HEK293 (cell line): ENCODE data around the gene NANOS3.
A peak's percentile ranks its signal among the peaks of the same experiment; 100 is the strongest.

Experiments
- AEBP2 ChIP-seq: fragments of 450-650 bp; formaldehyde crosslinking; IDR thresholded peaks from 2 replicates; pipeline ENCODE4 v1.5.1; 2016; ENCODE audit warnings: missing biosample characterization, missing genetic modification characterization, borderline replicate concordance
- EGR2 ChIP-seq: fragments of 450-650 bp; formaldehyde crosslinking; IDR thresholded peaks from 2 replicates; pipeline ENCODE4 v1.5.1; 2016; ENCODE audit warnings: low read depth, missing biosample characterization, missing genetic modification characterization
- KLF17 ChIP-seq: fragments of 450-650 bp; formaldehyde crosslinking; IDR thresholded peaks from 2 replicates; pipeline ENCODE4 v1.5.1; 2016; ENCODE audit warnings: missing biosample characterization, missing genetic modification characterization
- KLF8 ChIP-seq: fragments of 450-650 bp; formaldehyde crosslinking; IDR thresholded peaks from 2 replicates; pipeline ENCODE4 v1.5.1; 2016; ENCODE audit warnings: missing biosample characterization, missing genetic modification characterization
- KLF9 ChIP-seq: fragments of 450-650 bp; formaldehyde crosslinking; IDR thresholded peaks from 2 replicates; pipeline ENCODE4 v1.5.1; 2016; ENCODE audit warnings: missing biosample characterization, missing genetic modification characterization, low read depth
- WT1 ChIP-seq: fragments of 450-650 bp; formaldehyde crosslinking; IDR thresholded peaks from 2 replicates; pipeline ENCODE4 v1.5.1; 2016; ENCODE audit warnings: missing biosample characterization, missing genetic modification characterization
- ZBTB26 ChIP-seq: fragments of 450-650 bp; formaldehyde crosslinking; optimal IDR thresholded peaks from 2 replicates; pipeline ENCODE3; 2016; ENCODE audit warnings: missing biosample characterization, mild to moderate bottlenecking, missing genetic modification characterization
- ZBTB44 ChIP-seq: fragments of 450-650 bp; IDR thresholded peaks from 2 replicates; pipeline ENCODE4 v1.5.1; 2018; ENCODE audit warnings: missing biosample characterization, mild to moderate bottlenecking, missing genetic modification characterization
- ZBTB8A ChIP-seq: fragments of 450-650 bp; formaldehyde crosslinking; IDR thresholded peaks from 2 replicates; pipeline ENCODE4 v1.5.1; 2016; ENCODE audit warnings: missing biosample characterization, missing genetic modification characterization
- ZNF10 ChIP-seq: fragments of 450-650 bp; formaldehyde crosslinking; IDR thresholded peaks from 2 replicates; pipeline ENCODE4 v1.5.1; 2017; ENCODE audit warnings: missing biosample characterization, missing genetic modification characterization
- ZNF112 ChIP-seq: fragments of 450-650 bp; formaldehyde crosslinking; IDR thresholded peaks from 2 replicates; pipeline ENCODE4 v1.5.0; 2017; ENCODE audit warnings: missing biosample characterization, missing genetic modification characterization
- ZNF146 ChIP-seq: fragments of 450-650 bp; formaldehyde crosslinking; IDR thresholded peaks from 2 replicates; pipeline ENCODE4 v1.5.1; 2016; ENCODE audit warnings: missing biosample characterization, missing genetic modification characterization
- ZNF155 ChIP-seq: fragments of 450-650 bp; formaldehyde crosslinking; IDR thresholded peaks from 2 replicates; pipeline ENCODE4 v1.5.1; 2016; ENCODE audit warnings: missing biosample characterization, missing genetic modification characterization
- ZNF169 ChIP-seq: fragments of 450-650 bp; formaldehyde crosslinking; IDR thresholded peaks from 2 replicates; pipeline ENCODE4 v1.5.1; 2016; ENCODE audit warnings: missing biosample characterization, missing genetic modification characterization
- ZNF2 ChIP-seq: fragments of 450-650 bp; formaldehyde crosslinking; IDR thresholded peaks from 2 replicates; pipeline ENCODE4 v1.5.1; 2016; ENCODE audit warnings: missing biosample characterization, missing genetic modification characterization
- ZNF214 ChIP-seq: fragments of 450-650 bp; formaldehyde crosslinking; IDR thresholded peaks from 2 replicates; pipeline ENCODE4 v1.5.1; 2017; ENCODE audit warnings: missing biosample characterization, mild to moderate bottlenecking, missing genetic modification characterization, borderline replicate concordance
- ZNF24 ChIP-seq: fragments of 450-650 bp; formaldehyde crosslinking; IDR thresholded peaks from 2 replicates; pipeline ENCODE4 v1.5.1; 2016; ENCODE audit warnings: missing biosample characterization, missing genetic modification characterization
- ZNF391 ChIP-seq: fragments of 450-650 bp; formaldehyde crosslinking; IDR thresholded peaks from 2 replicates; pipeline ENCODE4 v1.5.1; 2016; ENCODE audit warnings: low read depth, missing biosample characterization, missing genetic modification characterization, borderline replicate concordance
- ZNF518A ChIP-seq: fragments of 450-650 bp; formaldehyde crosslinking; conservative IDR thresholded peaks from 2 replicates; pipeline ENCODE4 v1.5.1; 2016; ENCODE audit warnings: low read depth, missing biosample characterization, missing genetic modification characterization
- ZNF529 ChIP-seq: fragments of 450-650 bp; formaldehyde crosslinking; IDR thresholded peaks from 2 replicates; pipeline ENCODE4 v1.5.1; 2017; ENCODE audit warnings: missing genetic modification characterization, missing biosample characterization; ENCODE audit not compliant: insufficient replicate concordance
- ZNF530 ChIP-seq: fragments of 450-650 bp; formaldehyde crosslinking; IDR thresholded peaks from 2 replicates; pipeline ENCODE4 v1.5.1; 2016; ENCODE audit warnings: low read depth, missing biosample characterization, missing genetic modification characterization
- ZNF561 ChIP-seq: fragments of 450-650 bp; IDR thresholded peaks from 2 replicates; pipeline ENCODE4 v1.5.1; 2018; ENCODE audit warnings: missing biosample characterization, missing genetic modification characterization, borderline replicate concordance
- ZNF596 ChIP-seq: fragments of 450-650 bp; IDR thresholded peaks from 2 replicates; pipeline ENCODE4 v1.5.0; 2018; ENCODE audit warnings: missing biosample characterization, mild to moderate bottlenecking, missing genetic modification characterization, moderate library complexity
- ZNF639 ChIP-seq: fragments of 450-650 bp; formaldehyde crosslinking; IDR thresholded peaks from 2 replicates; pipeline ENCODE4 v1.5.1; 2016; ENCODE audit warnings: missing biosample characterization, missing genetic modification characterization
- ZNF664 ChIP-seq: fragments of 450-650 bp; formaldehyde crosslinking; IDR thresholded peaks from 2 replicates; pipeline ENCODE4 v1.5.1; 2016; ENCODE audit warnings: missing biosample characterization, missing genetic modification characterization
- ZNF707 ChIP-seq: fragments of 450-650 bp; formaldehyde crosslinking; IDR thresholded peaks from 2 replicates; pipeline ENCODE4 v1.5.1; 2016; ENCODE audit warnings: missing biosample characterization, missing genetic modification characterization
- ZNF791 ChIP-seq: fragments of 450-650 bp; formaldehyde crosslinking; IDR thresholded peaks from 2 replicates; pipeline ENCODE4 v1.5.1; 2016; ENCODE audit warnings: missing biosample characterization, missing genetic modification characterization

Gene NANOS3

GRCh38 chr19:13849991-13850909, 26.7 kb upstream of the NANOS3 start (continued):
- TF ChIP-seq ZBTB8A (tag by site-specific recombination) (peak; percentile 96), KLF17 (tag by site-specific recombination) (peak; percentile 62), ZNF169 (tag by site-specific recombination) (no peak), ZBTB44 (tag by site-specific recombination) (0 out of 2 replicates have a peak, but pooled peaks have one; percentile 33), ZNF112 (no peak), ZNF146 (tag by site-specific recombination) (no peak), ZNF664 (peak; percentile 53; the same call in 1 of the 2 replicates), WT1 (tag by site-specific recombination) (peak; percentile 47; the same call in 1 of the 2 replicates), AEBP2 (tag by site-specific recombination) (no peak), ZNF155 (tag by site-specific recombination) (no peak), EGR2 (peak; percentile 31; the same call in 1 of the 2 replicates), ZNF596 (tag by site-specific recombination) (0 out of 2 replicates have a peak, but pooled peaks have one; percentile 27), ZNF707 (no peak), ZNF530 (tag by site-specific recombination) (no peak), ZNF214 (no peak), ZNF10 (tag by site-specific recombination) (no peak), ZNF518A (tag by site-specific recombination) (no peak), ZBTB26 (tag by site-specific recombination) (peak; percentile 60), ZNF2 (tag by site-specific recombination) (no peak), ZNF529 (no peak), ZNF639 (tag by site-specific recombination) (no peak), ZNF791 (tag by site-specific recombination) (no peak), ZNF24 (tag by site-specific recombination) (peak; percentile 17; the same call in 1 of the 2 replicates), ZNF561 (0 out of 2 replicates have a peak, but pooled peaks have one; percentile 32), ZNF391 (no peak), KLF9 (tag by site-specific recombination) (peak; percentile 60; the same call in 1 of the 2 replicates), KLF8 (tag by site-specific recombination) (peak; percentile 67; the same call in 1 of the 2 replicates)
